ENCODE measurements around the gene MEIS2. TPM values are rescaled to one million over a fixed set of nuclear protein-coding genes. Genes with fewer than 3 reads are reported as not detected.

The MEIS2 gene
- total and polyA plus RNA-seq, 8 donors = 14.1 to 44.5 (median 36.3) TPM

DNA sequence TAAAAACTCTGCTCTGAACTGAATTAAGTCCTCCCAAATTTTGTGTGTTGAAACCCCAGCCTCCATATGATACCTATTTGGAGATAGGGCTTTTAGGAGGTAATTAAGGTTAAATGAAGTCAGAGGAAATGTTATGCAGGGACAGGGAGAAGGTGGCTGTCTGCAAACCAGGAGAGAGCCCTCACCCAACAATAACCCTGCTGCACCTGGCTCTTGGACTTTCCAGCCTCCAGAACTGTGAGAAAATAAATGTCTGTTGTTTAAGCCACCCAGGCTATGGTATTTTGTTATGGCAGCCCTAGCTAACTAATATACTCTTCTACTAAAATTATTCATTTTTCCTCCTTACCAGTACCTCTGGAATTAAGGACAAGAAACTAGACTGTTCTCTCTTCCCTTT is 79.5 kb downstream of the MEIS2 start:
- Histone ChIP-seq H3K9me3 (no peaks in the 10 kb centered on the region), H3K27me3 (no peaks in the 10 kb centered on the region), H3K4me3 (no peak overlapping the region), H3K27ac (peak overlapping the region in 1 of 2 donors; percentile 57), H3K4me1 (peaks cover 6 to 23% of the 10 kb centered on the region in 2 donors), H3K36me3 (no peaks in the 10 kb centered on the region)
- TF ChIP-seq, protein P1, sequence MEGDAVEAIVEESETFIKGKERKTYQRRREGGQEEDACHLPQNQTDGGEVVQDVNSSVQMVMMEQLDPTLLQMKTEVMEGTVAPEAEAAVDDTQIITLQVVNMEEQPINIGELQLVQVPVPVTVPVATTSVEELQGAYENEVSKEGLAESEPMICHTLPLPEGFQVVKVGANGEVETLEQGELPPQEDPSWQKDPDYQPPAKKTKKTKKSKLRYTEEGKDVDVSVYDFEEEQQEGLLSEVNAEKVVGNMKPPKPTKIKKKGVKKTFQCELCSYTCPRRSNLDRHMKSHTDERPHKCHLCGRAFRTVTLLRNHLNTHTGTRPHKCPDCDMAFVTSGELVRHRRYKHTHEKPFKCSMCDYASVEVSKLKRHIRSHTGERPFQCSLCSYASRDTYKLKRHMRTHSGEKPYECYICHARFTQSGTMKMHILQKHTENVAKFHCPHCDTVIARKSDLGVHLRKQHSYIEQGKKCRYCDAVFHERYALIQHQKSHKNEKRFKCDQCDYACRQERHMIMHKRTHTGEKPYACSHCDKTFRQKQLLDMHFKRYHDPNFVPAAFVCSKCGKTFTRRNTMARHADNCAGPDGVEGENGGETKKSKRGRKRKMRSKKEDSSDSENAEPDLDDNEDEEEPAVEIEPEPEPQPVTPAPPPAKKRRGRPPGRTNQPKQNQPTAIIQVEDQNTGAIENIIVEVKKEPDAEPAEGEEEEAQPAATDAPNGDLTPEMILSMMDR (IDR thresholded peaks at IDR 0.05) = no peak
- ATAC-seq (no peak), DNase-seq (no peak)
- intact Hi-C loops (cut with DNase I) = no loop called here

DNA sequence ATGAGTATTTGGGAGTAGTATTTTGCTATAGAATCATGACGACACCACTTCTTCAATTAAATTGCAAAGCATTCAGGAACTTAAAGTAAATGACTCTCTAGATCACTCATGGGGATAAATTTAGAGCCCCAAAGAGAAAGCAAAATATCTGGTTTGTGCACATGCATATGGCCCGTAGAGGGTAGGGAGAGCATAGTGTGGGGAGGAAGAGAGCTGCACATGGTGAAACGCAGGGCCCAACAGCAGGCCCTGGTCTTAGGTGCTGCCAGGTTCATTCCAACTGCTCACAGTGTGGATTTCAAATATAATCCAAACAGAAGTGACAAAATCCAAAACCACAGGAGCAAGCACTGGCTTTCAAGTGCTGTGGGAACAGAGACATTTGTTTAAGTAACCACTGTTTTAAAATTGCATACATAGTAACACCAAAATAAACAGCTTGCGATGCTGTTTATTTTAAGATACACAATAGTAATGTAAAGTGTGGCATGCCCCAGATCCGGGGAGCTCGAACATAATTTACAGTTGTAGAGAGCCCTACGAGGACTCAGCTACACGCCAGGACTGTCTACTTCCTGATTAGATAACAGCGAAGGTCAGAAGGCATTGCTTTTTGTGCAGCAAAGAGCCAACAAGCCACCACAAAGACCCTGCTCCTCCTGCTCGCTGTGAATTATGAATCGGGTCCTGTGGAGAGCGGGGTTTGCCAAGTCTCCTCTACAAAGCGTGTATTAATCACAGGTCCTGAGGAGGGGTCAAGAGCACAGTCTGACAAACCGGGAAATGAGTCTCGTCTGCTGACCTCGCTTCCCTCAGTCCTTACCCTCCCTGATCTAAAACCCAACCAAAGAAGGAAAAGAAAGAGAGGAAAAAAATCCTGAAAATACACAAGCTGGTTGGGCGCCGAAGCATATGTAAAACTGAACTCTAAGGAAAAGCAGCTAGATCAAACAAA is 80.6 kb downstream of the MEIS2 start:
- H3K36me3 ChIP-seq = no peaks in the 10 kb centered on the region
- ATAC-seq (peak; percentile 84), DNase-seq (peak in 3 of 4 donors; percentile 35 to 73 (median 61))
- TF ChIP-seq, protein P1 (IDR thresholded peaks at IDR 0.05) = no peak
- H3K27ac ChIP-seq = peak overlapping the region; percentile 9 to 57
- peaks cover 6 to 23% of the 10 kb centered on the region in 2 donors for H3K4me1 ChIP-seq
- H3K4me3 ChIP-seq = no peak overlapping the region
- no peaks in the 10 kb centered on the region for H3K9me3 ChIP-seq
- no peaks in the 10 kb centered on the region for H3K27me3 ChIP-seq
- intact Hi-C loops (cut with DNase I) = loop anchor here in 1 of 2 donors (10.0 kb wide), 1 partner anchor 75 kb away; no protein-coding TSS in a partner anchor

DNA sequence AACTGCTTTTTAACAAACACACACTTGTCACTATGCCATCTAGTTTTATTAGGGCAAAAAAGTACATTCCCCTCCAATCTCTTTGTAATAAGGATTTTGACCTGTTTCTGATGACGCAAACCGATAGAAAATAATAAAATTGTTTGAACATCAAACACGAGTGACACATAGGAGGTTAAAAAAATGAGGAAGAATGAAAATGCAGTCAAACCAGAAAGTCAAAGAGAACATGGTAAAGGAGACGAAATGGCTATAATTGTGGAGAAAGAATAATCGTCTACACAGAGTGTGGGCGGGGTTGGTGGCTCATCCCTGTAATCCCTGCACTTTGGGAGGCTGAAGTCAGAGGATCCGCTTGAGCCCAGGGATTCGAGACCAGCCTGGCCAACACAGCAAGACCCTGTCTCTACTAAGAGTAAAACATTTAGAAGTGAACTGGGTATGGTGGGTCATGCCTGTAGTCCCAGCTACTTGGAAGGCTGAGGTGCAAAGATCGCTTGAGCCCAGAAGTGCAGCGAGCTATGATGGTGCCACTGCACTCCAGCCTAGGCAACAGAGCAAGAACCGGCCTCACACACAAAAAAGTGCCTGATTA is 83.2 kb downstream of the MEIS2 start:
- no peak overlapping the region for H3K27ac ChIP-seq
- no peaks in the 10 kb centered on the region for H3K36me3 ChIP-seq
- no peaks in the 10 kb centered on the region for H3K27me3 ChIP-seq
- DNase-seq (no peak), ATAC-seq (no peak)
- no peak overlapping the region for H3K4me3 ChIP-seq
- H3K9me3 ChIP-seq = no peaks in the 10 kb centered on the region
- peaks cover 6 to 23% of the 10 kb centered on the region in 2 donors for H3K4me1 ChIP-seq
- TF ChIP-seq, protein P1 (IDR thresholded peaks at IDR 0.05) = no peak
- intact Hi-C loops (cut with DNase I) = loop anchor here in 1 of 2 donors (10.0 kb wide), 1 partner anchor 72 kb away; no protein-coding TSS in a partner anchor

DNA sequence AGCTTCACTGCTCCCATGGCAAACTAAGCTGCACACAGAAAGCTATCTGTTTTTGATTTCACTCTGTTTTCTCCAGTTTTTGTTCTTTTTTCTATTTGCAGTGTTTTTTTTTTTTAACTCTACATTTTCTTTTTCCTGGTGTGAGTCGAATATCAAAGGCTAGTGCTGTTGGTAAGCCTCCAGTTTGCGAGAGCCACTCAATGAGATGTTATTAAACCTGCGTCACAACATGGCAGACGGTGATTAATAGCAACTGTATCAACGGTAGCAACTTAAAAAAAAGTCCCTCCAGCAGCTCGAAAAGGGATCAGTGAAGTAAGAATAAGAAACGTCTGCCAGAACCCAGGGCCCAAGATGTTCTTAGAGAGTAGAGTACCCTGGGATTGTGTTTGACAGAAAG is 84.1 kb downstream of the MEIS2 start:
- Histone ChIP-seq H3K4me3 (peak overlapping the region in 1 of 2 donors; percentile 2), H3K4me1 (peaks cover 6 to 23% of the 10 kb centered on the region in 2 donors), H3K36me3 (no peaks in the 10 kb centered on the region), H3K9me3 (no peaks in the 10 kb centered on the region), H3K27ac (peak overlapping the region in 1 of 2 donors; percentile 44), H3K27me3 (no peaks in the 10 kb centered on the region)
- TF ChIP-seq, protein P1 (IDR thresholded peaks at IDR 0.05) = no peak
- intact Hi-C loops (cut with DNase I) = loop anchor here in 1 of 2 donors (10.0 kb wide), 1 partner anchor 71 kb away; no protein-coding TSS in a partner anchor
- ATAC-seq = peak; percentile 12
- no peak for DNase-seq

DNA sequence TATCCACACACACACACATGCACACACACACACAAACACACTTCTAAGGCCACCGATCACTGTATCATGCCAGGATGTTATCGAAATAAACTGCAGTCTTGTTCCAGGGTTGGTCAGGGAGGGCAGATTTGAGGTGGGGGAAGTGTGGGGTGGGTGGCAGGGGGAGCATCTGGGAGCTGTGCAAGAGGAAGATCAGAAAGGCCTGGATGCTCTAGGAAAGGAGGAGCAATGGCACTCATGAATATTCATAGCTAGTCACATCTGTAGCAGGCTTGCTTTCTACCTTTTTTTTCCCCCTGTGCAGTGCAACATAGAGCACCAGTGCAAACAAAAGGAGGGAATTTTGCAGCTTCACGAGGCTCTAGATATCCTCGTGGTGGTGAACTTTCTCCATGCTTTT is 84.9 kb downstream of the MEIS2 start:
- intact Hi-C loops (cut with DNase I) = loop anchor here in 1 of 2 donors (10.0 kb wide), 1 partner anchor 71 kb away; no protein-coding TSS in a partner anchor
- H3K4me1 ChIP-seq = peaks cover 6 to 17% of the 10 kb centered on the region in 2 donors

More for the DNA sequence above, 84.9 kb downstream of the MEIS2 start:
- Histone ChIP-seq H3K27me3 (no peaks in the 10 kb centered on the region), H3K4me3 (no peak overlapping the region), H3K27ac (no peak overlapping the region), H3K36me3 (no peaks in the 10 kb centered on the region), H3K9me3 (no peaks in the 10 kb centered on the region)
- DNase-seq (no peak), ATAC-seq (no peak)
- TF ChIP-seq, protein P1 (IDR thresholded peaks at IDR 0.05) = no peak
